GM10266 (cell line): Measurements from ENCODE around the gene CPXM1.

Experiments used
- DNase-seq: peaks from one replicate; pipeline ENCODE4 v3.0.0; 2012; ENCODE audit errors: extremely low spot score
- CTCF ChIP-seq: IDR thresholded peaks from 2 replicates; pipeline ENCODE4 v1.5.1; 2012; ENCODE audit warnings: mild to moderate bottlenecking, low read depth; ENCODE audit not compliant: control insufficient read depth, insufficient read depth; ENCODE audit errors: missing control alignments

The CPXM1 gene

GRCh38 chr20:2745936-2746635 is 54.3 kb downstream of the CPXM1 start:
- DNase-seq: no peak
- TF ChIP-seq CTCF: no peak

- no peak for DNase-seq
- TF ChIP-seq CTCF: no peak
These were observed 55.1 kb downstream of the CPXM1 start for GRCh38 chr20:2745060-2745910.
